Measurements from ENCODE around the gene SH3GL2.
"Not testable (repeated sequence)": the region's sequence is repeated elsewhere in the genome, so short reads cannot be mapped to it uniquely, and the experiment has no call there.

The SH3GL2 gene

GRCh38 chr9:17761984-17762676, 183.3 kb downstream of the SH3GL2 start:
- no peak for DNase-seq

- DNase-seq = no peak
These were observed 185.4 kb downstream of the SH3GL2 start for GRCh38 chr9:17764306-17764705.

- not testable (repeated sequence) for DNase-seq
These were observed 186.3 kb downstream of the SH3GL2 start for GRCh38 chr9:17765131-17765530.

DNA sequence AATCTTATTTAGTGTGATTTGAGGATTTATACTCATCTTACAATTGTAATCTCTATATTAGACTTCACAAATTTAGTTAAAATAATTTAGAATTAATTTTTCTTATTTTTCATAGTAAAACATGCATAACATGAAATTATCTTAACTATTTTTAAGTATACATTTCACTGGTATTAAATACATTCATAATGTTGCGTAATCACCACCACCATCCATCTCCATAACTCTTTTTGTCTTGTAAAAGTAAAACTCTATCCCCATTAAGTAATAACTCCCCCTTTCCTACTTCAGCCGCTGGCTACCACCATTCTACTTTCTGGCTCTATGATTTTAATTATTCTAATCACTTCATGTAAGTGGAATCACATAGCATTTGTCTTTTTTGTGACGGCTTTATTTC, 193.4 kb downstream of the SH3GL2 start:
- DNase-seq = no peak

DNA sequence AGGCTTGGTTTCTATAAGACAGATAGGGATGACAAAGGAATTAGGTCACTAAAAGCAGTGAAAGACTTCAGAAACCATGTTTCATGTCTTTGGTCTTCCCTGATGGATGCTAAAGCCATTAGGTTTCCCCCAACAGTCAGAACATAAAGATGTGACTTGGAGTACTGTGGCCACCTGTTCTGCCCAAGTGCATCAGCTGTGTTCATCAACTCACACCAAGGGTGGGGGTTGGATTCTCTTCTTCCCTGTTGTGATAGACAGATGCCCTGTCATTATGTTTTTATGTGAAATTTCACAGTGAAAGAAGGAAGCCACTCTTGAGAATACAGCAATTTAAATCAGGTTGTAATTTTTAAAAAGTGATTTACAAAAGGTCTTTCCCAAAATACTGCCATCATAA, 196.8 kb downstream of the SH3GL2 start:
- no peak for DNase-seq

- no peak for DNase-seq
These were observed 197.9 kb downstream of the SH3GL2 start for GRCh38 chr9:17776735-17777134.

GRCh38 chr9:17777465-17777864, 198.6 kb downstream of the SH3GL2 start:
- no peak for DNase-seq

GRCh38 chr9:17782430-17783149, 203.7 kb downstream of the SH3GL2 start:
- no peak for DNase-seq

- no peak for DNase-seq
These were observed 204.4 kb downstream of the SH3GL2 start for GRCh38 chr9:17783227-17783626.

DNA sequence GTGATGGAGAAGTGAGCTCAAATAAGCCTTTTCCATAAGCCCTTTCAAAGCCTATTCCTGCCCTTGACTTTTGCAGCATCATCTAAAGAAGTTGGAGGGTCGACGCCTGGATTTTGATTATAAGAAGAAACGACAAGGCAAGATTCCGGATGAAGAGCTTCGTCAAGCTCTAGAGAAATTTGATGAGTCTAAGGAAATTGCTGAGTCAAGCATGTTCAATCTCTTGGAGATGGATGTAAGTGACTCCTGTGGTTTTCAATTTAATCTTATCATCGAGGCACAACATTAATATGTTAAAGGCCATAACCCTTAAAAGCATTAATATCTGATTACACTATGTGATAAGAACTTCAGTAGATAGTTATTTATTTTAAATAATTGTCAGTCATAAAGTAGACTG, 210.4 kb downstream of the SH3GL2 start:
- DNase-seq = no peak

- no peak for DNase-seq
These were observed 215.1 kb downstream of the SH3GL2 start for GRCh38 chr9:17793713-17794622.

- no peak for DNase-seq
These were observed 216.9 kb downstream of the SH3GL2 start for GRCh38 chr9:17795744-17796143.

DNA sequence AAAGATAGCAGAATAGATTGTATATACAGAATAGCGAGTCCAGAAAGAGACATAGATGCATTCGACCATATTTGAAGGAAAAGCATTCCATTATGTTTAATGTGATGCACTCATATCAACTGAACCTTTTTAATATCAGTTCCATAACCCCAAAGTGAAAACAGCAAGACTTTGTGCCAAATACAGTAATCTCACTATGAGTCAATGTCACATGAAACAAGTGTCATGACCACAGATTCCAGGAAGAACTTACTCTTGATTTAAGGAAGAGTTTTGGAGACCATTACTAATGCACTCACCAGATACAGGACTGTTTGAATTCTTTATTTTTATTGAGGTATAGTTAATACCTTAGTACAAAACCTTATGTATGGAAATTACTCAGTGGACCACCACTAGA, 220.5 kb downstream of the SH3GL2 start:
- DNase-seq = no peak

DNA sequence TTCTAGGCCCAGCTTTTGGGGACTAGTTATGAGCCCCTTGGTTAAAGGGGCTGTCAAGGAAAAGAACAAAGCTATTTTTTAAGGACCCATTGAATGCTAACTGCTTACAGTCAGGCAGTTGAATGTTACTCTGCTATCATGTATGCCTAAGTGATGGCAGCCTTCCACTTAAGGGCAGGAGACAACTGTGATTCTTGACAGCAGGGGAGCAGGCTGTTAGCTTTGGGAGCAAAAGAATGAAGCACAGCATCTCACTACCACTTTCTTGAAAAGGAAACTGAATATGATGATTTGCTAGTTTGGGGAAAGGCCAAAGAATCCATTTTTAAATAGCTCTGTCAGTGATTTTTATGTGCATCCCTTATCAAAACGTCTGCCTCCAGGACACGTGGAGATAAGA, 221.6 kb downstream of the SH3GL2 start:
- DNase-seq = no peak

- no peak for DNase-seq
These were observed 223.5 kb downstream of the SH3GL2 start for GRCh38 chr9:17802249-17802857.

DNA sequence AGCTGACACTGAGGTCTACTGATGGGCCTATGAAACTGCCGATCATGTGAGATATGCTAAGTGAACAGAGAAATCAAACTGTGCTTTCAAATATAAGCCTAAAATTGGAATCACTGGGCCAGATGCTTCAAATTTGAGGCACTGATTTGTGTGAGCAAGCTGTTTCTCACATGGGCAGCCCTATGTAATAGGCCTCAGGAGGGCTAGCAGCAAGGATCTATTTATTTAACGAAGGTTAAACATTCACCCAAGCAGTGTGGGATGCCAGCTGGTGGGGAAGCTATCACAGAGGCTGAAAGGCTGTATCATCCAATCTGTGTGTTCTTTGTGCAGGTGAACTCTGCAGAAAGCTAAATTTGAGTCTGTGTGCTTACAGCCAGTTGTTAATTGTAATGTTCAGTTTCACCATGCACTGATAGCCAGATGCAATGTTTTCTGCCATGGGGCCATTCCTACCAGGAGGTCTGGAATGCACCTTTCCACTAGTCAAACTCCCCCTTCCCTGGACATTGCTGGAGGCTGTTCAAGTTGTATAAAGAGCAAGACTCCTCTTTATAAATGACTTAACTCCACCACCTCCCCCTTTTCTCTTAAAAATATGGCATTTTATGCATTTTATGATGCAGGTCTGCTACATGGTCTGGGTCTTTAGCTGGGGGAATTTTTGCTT, 228.9 kb downstream of the SH3GL2 start:
- no peak for DNase-seq

- no peak for DNase-seq
These were observed 231.5 kb downstream of the SH3GL2 start for GRCh38 chr9:17810317-17810716.

DNA sequence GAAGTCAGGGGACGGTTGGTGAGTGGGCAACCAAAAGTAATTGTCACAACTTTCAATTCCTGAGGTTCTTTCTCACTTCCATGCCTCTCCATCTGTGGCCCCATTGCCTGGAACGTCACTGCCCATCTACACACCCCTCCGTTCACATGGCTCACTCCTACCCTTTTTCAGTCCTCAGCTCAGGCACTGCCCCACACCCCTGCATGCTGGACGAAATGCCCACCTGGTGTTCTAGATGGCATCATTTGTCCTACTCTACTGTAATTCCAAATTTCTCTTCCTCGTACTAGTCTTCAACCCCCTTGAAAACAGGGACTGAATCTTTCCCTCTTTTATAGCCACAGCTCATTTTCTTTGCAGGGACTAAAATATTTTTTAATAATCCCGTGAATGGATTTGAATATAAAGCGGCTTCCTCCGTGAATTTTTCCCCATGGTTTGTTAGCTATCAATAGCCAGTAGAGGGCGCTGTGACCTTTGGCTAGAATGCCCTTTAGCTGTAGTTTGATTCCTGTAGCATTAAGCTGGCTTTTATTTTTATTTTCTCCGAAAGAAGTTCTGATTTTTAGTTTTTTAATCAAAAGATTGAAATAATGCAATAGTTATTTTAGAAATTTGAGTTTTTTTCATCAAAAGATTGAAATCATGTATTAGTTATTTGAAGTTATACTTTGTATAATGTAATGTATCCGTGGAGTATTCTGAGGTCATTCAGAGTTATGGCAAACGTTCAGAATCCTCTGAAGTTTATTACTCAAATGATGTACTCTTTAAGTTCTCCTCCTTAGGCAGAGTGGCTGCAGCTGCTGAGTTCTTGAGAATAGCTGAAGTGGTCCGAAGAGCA, 232.1 kb downstream of the SH3GL2 start:
- DNase-seq = no peak

DNA sequence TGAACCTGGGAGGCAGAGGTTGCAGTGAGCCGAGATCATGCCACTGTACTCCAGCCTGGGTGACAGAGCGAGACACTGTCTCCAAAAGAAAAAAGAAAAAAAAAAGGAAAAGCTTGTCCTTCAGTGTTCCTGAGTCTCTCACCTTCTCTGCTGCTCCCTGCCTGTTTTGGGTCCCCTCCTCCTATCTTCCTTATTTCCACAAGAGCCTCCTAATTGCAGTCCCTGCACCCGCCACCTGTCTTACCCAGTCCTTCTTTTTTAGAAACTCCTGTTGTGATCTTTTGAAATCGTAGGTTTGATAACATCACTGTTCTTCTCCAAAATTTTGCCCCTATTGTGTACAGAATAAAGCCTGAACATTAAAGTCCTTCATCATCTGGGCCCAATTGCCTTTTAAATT, 234.9 kb downstream of the SH3GL2 start:
- DNase-seq = no peak

- no peak for DNase-seq
These were observed 237.7 kb downstream of the SH3GL2 start for GRCh38 chr9:17816431-17817027.

GRCh38 chr9:17824191-17824590, 245.3 kb downstream of the SH3GL2 start:
- DNase-seq = peak; percentile 38

Measured in NCI-H226 (cell line).